AG09309 (cell line): ENCODE results near the gene SLC44A3.

ENCODE experiments used
- DNase-seq: peaks from one replicate; pipeline ENCODE4 v3.0.0-alpha.2; 2010; ENCODE audit warnings: low read depth
- H3K4me3 ChIP-seq: 2 replicates; pipeline ENCODE4 v1.5.1; 2011; ENCODE audit warnings: mild to moderate bottlenecking, low read depth, low read length, moderate library complexity; ENCODE audit not compliant: control insufficient read depth
- TF ChIP-seq, protein P1 (sequence below): IDR thresholded peaks from 2 replicates; pipeline ENCODE4 v1.5.1; 2011; ENCODE audit warnings: mild to moderate bottlenecking, low read depth, low read length, inconsistent platforms; ENCODE audit not compliant: insufficient read depth, control insufficient read depth; ENCODE audit errors: missing control alignments

Gene SLC44A3

DNA sequence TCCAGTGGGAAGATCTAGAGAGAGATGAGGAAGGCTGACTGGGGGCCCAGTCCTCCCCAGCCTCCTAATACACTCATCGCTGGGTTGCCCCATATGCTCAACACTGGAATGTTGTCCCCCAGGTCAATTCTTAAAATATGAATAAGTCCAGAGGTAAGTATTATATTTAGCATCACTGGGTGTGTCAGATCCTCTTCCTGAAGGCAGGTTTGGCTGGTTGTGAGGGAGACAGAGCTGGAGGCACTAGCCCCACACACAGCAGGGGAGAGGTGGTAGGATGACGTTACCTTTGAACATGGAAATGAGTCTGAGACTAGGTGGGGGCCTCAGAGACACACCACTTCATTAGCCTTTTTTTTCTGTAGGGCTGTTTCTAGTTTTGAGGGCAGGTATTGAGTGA, 42.6 kb downstream of the SLC44A3 start:
- H3K4me3 ChIP-seq = no peak overlapping the region
- TF ChIP-seq, protein P1, sequence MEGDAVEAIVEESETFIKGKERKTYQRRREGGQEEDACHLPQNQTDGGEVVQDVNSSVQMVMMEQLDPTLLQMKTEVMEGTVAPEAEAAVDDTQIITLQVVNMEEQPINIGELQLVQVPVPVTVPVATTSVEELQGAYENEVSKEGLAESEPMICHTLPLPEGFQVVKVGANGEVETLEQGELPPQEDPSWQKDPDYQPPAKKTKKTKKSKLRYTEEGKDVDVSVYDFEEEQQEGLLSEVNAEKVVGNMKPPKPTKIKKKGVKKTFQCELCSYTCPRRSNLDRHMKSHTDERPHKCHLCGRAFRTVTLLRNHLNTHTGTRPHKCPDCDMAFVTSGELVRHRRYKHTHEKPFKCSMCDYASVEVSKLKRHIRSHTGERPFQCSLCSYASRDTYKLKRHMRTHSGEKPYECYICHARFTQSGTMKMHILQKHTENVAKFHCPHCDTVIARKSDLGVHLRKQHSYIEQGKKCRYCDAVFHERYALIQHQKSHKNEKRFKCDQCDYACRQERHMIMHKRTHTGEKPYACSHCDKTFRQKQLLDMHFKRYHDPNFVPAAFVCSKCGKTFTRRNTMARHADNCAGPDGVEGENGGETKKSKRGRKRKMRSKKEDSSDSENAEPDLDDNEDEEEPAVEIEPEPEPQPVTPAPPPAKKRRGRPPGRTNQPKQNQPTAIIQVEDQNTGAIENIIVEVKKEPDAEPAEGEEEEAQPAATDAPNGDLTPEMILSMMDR = no peak
- DNase-seq = no peak

DNA sequence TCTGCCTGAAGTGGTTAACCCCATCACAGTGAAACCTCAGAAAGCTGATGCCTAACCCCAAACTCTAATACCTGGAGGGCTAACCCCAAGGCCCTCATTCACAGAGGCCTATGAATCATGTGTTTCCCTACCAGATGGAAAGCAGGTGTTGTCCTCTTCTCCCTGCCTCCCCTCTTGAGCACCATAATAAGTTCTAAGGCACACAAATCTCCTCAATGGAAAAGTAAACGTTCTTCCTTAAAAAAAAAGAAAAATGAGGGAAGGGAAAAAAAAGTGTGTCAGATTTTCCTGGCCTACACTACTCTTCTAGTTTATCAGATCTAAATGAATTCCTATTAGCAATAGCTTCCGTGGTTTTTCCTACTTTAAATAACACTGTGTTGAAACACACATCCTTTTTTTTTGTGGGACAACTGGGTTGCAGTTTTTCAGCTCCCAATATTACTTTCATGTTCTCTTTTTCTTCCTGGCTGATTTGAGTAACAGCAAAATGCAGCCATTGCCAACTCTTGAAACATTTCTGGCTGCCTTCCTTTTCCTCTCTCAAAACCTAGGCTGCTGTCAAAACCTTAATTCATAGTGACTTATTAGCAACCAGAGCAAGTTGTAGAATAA, 43.2 kb downstream of the SLC44A3 start:
- TF ChIP-seq, protein P1 = no peak
- no peak overlapping the region for H3K4me3 ChIP-seq
- no peak for DNase-seq

DNA sequence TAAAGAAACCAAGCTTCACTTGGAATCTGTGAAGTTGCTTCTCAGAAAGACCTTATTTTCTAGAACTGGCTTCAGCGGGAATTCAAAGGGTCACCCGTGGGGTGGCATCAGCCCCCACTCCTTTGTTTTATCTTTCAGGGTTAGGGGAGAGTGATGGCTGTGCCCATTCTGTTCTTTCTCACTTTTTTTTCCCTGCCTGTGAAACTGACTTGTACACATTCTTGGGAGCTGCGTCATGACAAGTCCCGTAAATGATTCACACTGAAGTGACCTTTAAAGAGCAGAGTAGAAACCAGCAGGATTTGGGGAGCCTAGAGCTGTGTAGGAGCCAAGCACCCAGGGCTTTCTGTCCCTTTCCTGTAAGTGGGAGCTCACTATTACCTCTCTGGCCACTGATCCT, 43.8 kb downstream of the SLC44A3 start:
- DNase-seq = no peak
- TF ChIP-seq, protein P1 = no peak
- no peak overlapping the region; the same call in 1 of the 2 replicates for H3K4me3 ChIP-seq

DNA sequence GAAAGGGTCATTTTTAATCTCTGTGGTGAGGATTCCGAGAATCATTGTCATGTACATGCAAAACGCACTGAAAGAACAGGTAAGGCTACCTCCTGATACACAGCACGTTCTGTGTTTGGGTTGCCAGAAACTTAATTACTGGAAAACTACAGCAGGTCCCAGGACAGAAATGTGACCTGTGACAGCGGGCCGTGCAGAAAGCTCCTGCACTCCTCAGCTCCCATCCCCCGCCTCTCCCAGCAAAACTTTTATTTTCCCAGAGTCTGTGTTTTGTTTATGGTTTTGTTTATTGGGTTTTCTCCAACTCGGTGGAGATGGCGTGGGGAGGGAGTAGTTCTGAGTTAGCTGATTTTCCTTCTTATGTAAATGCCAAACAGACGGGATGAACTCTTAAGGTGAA, 44.7 kb downstream of the SLC44A3 start:
- no peak for DNase-seq
- H3K4me3 ChIP-seq = no peak overlapping the region
- TF ChIP-seq, protein P1 = no peak

DNA sequence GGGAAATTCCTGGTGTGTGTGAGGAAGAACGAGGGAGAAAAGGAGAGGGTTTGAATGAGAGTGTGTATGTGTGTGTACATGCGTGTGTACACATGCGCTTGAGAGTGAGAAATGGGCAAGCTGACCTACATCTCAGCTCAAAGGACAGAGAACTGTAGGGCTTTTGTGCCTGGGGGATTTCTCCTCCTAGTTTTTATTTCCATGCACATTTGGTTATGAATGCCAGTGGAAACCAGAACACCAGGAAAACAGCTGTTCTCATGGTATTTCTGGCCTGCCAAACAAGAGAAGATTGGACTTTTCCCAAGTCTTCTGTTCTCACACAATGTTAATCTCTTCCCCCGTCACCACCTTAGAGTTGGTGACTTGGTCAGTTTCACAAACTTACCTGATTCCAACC, 45.2 kb downstream of the SLC44A3 start:
- DNase-seq = no peak
- TF ChIP-seq, protein P1 = no peak

DNA sequence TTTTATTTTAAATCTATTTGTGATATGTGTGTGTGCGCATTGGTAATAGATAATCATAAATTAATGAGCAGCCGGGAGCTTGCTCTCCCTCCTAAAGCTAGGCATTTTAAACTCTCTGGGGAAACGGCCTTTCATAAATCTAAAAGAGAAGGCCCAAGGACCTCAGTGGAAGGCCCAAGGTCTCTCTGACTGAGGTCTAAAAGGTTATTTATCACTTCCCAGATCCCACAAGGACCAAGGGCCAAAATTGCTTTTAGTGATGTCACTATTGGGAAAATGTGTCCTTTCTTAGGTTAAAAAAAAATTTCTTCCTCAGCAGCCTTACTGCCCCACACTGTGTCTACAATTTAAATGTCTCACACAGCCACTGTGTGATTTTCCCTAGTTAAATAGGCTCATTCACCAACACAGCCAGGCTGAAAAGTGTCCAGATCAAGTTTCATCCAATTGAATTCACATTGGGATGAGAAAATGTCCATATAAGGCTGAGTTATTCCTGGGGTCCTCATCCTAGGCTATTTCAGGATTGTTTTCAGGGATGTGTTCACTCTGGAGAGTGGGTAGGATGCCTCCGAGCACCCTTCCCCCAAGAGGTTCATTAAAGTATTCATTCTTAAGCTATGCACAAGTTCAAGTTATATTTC, 46.1 kb downstream of the SLC44A3 start:
- TF ChIP-seq, protein P1 = no peak
- H3K4me3 ChIP-seq = no peak overlapping the region
- DNase-seq = no peak

More for the DNA sequence above, 45.2 kb downstream of the SLC44A3 start:
- no peak overlapping the region for H3K4me3 ChIP-seq
